LoVo (cell line): ENCODE results near the gene LARGE1.
A peak's percentile ranks its signal among the peaks of the same experiment; 100 is the strongest.
"Not testable (repeated sequence)": the region's sequence is repeated elsewhere in the genome, so short reads cannot be mapped to it uniquely, and the experiment has no call there.

ENCODE experiments used
- DNase-seq: peaks from one replicate; pipeline ENCODE4 v3.0.0-alpha.2; 2016; ENCODE audit warnings: low spot score

LARGE1 gene

DNA sequence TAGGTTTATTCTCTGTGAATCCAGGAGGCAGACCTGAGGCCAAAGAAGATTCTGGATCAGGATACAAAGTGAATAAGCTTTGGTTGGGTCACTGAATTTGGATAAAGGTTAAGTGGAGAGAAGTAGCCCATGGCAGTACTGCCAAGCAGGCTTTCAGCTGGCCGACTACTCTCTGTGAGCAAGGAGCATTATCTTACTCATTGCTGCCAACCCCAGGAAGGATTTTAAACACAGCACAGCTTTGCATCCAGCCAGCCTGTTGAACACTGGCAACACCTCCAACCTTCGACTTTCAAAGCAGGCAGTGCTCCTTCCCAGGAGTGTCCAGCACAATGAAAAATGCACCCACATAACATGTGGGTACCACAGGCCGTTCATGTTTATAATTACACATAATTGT lies 498.4 kb downstream of the LARGE1 start:
- DNase-seq, result no peak

DNA sequence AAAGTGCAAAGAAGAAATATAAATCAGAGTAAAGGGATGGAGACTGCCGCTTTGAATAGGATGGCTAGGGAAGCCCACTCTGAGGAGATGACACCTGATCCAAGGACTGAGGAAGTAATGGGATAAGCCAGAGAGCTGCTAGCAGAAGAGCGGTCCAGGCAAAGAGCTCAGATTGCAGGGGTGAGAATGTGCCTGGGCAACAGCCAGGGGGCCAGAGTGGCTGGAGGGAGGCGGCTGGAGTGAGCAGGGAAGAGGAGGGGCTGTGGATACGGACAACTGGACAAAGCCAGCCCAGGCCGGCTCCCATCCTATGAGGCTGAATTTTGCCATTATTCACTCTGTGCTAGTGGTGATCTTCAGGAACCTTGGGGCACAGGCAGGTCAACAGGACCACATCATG lies 501.8 kb downstream of the LARGE1 start:
- DNase-seq, result no peak

DNA sequence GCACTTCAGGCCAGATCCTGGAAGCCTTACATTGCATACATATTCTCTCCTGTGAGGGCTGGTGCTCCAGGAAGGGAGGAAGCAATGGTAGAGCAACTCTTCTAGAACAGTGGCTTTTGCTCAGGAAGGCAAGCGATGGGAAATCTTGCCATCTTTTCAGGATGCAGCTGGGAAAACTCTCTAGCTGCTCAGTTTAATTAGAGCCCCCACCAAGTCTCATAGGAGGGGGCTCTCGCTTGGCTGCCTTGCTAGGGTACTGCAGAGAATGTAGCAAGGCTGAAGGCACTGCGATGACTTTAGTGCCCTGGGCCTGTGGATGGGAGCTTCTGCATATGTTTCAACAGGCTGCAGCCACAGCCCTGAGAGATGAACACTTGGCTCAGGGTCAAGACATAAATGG lies 504.9 kb downstream of the LARGE1 start:
- no peak for DNase-seq

DNA sequence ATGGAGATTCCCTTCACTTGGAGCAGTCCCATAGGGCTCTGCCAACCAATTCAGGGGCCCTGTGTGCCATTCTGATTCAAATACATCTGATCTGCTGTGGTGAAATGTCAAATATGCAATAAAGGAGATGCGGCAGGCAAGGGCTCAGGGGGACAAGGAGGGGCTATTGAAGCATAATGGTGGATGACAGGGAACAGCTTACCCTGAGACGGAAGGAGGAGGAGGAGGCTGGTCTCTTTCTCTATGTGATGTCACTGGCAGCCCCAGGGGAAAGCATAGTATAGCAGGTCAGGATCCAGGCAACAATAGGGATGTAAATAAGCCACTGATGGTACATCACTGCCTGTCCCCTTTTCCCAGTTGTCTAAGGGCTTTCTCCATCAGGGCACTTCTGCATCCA lies 511.2 kb downstream of the LARGE1 start:
- DNase-seq, result no peak

DNA sequence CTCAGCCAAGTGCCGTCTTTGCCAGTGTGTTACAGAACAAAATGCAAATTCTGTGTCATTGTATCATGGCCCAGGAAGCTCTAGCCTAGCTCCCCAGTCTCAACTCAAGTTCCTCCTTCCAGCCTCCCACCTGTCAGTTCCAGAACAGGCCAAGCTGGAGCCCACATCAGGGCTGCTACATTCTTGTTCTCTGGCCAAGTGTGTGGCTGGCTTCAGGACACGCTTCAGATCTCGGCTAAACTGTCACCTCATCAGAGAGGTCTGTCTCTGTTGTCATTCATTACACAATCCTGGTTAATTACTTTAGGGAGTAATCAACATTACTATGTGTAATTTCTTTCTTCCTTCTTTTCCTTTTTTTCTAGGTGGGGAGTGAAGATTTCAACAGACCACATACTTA lies 515.1 kb downstream of the LARGE1 start:
- DNase-seq, result no peak

DNA sequence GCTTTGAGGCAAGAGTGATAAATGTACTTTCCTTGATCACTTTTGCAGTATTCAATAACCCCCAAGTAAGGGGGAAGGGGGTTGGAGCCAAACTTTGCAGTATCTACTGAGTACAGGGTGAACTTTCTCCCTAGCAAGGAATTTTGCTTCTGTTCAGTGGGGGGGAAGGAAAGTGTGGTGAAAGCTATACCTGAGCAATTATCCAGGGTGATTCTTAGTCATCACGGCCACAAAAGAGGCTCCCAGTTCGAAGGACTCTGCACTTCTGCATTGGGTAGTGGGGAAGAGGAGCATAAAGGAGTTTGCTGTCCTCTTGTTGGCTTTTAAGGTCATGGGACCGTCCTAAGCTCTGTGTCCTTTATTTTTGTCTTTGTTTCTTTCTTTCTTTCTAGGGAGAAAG lies 515.6 kb downstream of the LARGE1 start:
- DNase-seq, result no peak

DNA sequence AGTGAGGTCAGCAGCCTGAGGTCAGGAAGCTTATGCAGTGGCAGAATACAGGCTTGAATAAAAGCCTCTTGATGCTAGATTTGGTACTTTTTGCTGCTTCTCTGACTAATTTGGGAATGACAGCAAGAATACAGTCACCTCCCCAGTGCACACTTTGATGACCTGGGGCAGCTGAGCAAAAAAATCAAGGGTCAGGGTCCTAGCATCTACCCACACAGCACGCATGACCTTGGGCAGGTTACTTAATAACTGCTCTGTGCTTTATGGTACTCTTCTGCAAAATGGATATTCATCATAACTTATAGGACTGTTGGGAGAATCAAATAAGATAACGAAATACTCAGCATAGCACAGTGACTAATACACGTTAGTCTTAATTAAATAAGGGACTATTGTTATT lies 518.0 kb downstream of the LARGE1 start:
- DNase-seq, result no peak

DNA sequence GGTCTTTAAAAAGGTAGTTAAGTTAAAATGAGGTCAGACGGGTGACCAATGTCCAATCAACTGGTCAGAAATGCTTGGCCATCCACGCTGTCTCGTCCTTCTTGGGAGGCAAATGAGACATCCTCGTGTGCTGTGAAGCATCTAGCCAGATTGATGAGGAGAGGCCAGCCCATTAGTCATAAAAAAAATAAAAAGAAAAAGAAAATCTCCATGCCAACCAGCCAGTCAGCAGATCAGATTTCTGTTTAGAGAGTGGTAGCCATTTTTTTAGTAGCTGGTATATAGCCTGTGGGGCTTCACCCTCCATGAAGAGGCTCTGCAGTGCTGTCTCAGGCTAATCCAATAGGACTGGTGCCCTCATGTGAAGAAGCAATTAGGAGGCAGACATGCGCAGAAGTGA lies 519.0 kb downstream of the LARGE1 start:
- no peak for DNase-seq

DNA sequence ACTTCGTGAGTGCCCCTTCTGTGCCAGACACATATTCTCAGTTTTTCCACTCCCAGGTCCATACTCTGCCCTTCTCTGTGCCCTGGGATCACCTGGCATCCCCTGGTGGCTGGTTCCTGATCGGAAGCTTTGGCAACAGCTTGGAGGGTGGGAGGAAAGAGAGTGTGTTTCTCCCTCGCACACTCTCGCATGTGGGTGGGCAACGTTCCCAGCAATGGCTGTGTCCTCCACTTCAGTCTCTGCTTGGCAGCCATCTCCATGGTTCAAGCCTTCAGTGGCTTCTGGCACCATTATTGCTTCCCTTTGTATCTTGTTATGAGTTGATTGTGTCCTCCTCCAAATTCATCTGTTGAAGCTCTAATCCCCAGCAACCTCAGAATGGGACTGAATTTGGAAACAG lies 519.4 kb downstream of the LARGE1 start:
- DNase-seq, result no peak

DNA sequence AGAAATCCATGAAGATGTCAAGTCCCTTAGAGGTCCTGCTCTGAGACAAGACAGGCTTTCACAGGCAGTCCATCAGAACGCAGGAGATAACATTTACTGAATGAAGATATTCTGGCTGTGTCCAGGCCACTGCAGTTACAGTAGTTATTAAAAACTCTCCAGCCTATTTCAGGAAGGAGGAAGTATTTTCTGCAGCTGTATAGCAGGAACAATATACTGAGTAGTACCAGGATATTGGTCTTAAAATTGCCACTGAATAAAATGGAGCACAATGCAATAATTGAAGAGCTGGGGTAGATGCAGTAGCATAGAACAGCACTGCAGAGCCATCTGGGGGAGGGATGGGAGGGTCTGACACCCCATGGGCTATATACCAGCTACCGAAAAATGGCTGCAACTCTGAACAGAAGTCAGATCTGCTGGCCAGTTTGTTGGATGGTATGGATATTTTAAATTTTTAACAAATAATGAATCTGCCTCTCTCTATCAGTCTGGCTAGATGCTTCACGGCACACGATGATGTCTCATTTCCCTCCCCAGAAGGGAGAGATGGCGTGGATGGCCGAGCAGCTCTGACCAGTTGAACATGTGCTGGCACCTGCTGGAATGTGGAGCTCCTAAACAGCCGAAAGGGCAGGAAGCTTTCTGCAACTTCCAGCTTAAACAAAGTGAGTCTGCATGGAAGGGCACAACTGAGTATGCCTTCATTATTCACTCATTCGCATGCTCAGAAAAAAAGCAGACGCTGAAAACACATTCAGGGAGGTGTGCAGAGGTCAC lies 520.0 kb downstream of the LARGE1 start:
- no peak for DNase-seq

DNA sequence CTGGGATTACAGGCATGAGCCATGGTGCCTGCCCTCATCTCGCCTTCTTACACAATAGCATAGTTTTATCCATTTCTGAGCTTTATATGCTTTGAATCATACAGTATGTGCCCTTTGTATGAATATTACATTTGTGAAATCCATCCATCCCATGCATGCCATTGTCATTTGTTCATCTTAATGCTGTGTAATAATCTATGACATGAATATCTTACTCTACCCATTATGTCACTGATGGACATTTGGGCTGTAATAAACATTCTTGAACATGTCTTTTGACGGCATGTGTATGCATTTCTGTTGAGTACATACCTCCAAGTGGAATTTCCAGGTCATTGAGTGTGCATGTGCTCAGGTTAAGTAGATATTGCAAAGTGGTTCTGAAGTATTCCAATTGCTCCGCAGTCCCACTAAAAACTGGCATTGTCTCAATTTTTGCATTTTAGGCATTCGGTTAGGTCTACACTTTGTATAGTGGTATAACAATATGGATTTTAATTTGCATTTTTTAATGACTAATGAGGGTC lies 522.8 kb downstream of the LARGE1 start:
- DNase-seq, result no peak

DNA sequence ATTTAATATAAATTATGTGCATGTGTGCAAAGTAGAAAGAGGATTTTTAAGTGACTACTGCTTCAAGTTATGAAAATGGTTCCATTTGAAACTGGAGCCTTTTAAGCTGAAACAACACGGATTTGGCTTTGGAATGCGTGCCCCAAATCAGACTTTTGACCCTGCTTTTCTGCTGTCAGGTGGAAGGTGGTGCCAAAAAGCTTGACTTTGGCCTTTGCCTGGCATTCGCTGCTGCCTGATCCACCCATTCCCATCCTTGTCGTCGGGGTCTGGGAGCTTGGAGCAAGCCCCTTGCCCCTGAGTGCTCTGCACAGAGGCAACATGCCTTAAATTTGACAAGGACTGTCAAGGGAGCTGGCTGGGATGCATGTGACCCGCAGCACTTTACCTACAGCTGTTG lies 526.8 kb downstream of the LARGE1 start:
- no peak for DNase-seq

DNA sequence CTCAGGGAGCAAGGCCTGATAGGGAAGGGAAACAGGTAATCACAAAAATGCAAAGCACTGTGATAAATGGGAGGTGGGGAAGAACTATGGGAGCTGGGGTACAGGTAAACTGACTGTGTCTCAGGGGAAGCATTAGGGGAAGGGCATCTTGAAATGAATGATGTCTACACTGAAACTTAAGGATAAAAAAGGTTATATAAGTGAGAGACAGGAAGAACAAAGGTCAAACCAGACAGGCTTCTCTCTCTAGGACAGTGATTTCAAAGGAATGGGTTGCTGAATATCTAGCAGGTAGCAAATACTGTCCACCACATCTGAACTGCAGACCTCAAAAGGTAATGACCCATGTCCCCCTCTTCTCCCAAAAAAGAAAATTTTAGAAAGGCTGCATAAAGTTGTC lies 529.0 kb downstream of the LARGE1 start:
- DNase-seq, result no peak

DNA sequence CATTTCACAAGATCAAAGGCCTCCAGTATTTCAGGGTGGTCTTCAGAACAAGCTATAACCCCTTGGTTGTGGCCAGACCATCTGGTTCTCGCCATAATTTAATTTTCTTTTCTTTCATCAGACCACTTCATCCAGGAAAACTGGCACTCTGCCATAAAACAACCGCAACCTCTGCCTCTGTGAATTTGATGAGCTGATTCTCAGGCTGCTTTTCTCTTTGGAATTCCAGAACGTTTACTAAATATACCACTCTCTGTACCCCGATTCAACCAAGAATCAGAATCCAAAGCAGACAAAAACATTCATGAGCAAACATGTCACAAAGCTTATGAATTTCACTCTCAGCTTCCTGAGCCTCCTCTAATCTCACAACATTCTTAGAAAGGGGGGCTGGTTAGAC lies 530.3 kb downstream of the LARGE1 start:
- no peak for DNase-seq

DNA sequence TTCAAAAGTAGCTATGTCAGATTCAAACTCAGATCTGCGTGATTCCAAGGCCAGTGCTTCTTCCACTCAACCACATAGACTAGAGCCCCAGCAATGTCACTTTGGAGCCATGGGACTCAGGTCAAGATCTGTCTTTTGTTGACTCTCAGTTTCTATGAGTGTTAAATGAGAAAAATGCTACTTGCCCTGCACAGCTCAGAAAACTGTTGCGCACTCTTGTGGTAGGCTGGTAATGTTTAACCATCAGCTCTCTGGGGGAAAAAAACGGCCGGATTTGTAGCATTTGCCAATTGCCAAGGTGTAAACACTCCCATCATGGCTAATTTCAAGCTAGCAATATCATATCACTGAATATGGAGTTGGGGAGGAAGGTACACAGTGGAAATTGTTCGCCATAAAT lies 534.0 kb downstream of the LARGE1 start:
- no peak for DNase-seq

DNA sequence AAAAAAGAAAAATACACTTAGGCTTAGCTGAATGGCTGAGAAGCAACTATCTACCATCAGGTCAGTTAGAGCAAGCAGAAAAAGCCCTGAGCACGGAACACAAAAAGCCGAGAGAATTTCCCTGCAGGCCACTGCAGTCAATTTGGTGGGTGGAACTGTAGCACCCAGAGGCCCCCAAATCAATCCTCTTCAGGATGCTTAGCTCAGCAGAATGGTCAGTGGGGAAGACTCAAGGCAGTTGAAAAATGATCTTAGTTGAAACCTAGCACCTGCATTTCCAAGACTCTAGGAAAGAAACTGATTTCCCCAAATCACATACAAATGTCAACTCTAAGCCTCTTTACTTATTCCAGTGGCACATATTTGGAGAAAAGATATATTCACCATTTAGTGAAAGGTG lies 534.7 kb downstream of the LARGE1 start:
- no peak for DNase-seq

DNA sequence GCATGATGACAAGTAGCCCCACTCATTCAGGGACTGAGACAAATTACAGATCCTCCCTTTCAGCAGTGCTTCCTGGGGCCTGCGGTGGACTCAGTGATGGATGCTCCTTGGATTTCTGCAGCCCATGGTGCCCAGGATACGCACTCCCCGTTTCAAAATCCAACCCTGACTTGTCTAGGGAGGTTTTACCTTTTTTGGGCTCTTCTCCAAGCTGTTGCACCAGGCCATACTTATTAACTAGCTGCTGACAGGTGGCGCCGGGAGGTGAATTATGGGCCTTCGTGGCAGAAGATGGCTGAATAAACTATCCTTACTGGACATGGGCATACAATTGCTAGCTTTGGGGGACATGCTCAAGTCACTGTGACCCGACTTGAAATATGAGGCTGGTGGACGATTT lies 537.8 kb downstream of the LARGE1 start:
- DNase-seq, result no peak

DNA sequence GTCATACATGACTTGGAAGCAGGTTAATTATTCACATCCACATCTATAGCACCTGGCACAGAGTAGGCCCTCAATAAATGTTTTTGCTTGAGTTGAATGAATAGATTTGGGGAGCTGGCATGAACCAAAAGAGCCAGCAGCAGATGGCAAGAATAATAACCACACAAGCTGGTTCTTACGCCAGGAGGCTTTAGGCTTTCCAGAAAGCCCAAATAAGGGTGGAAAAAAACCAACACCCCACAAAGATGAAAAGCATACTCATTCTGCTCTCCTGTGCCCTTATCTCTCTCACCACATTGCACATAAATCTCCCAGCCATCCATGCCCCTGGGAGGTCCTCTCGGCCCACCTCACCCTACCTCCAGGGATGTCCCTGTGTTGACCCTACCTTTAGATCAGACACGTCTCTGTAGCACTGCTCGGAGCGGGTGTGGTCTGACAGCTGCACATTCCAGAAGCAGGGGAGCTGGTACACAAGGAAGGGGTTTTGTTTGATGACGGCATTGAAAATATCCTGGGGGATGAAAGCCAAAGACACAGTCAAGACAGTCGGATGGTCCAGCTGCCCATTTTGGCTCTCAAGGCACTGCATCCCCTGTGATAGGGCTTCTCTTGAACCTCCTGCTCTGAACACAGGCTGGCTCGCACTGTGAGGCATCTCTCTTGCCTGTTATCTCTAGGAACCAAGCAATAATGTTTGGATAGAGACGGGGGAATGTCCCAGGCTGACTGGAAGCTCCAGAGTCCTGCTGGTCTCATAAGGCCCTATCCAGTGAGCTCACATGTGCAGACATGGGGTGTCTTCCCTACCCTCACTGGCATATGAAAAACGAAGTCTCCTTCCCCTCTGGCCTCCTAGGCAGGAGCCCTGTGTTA lies 538.5 kb downstream of the LARGE1 start:
- no peak for DNase-seq

DNA sequence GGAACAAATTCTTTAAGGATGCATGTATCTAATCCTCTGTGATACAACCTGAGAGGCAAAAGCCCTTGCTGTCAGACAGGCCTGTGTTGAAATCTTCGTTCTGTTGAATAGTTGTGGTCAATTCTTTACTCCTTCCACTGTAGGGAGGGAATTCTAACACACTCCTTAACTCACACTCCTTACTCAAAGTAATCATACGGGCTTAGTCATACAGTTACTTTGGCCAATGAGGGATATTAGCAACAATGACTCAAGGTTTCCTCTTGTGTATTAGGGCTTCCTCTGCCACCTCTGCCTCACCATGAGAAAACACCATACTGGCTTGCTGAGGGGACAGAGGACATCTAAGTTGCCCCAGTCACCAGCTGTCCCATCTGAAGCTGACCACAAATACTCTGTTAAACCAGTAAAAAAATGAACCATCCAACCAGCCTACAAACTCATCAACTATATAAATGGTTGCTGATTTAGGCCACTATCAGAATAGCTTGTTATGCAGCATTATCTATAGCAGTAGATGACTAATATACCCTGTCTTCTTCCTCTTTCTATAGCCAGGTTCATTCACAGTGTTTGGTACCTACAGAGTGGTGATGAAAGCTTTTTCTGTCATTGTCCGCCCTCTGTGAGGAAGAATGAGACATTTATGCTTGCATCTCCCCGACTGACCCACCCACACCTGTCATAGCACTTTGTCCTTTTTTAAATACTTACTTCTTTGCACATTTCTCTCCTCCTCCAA lies 539.3 kb downstream of the LARGE1 start:
- DNase-seq, result peak; percentile 7

DNA sequence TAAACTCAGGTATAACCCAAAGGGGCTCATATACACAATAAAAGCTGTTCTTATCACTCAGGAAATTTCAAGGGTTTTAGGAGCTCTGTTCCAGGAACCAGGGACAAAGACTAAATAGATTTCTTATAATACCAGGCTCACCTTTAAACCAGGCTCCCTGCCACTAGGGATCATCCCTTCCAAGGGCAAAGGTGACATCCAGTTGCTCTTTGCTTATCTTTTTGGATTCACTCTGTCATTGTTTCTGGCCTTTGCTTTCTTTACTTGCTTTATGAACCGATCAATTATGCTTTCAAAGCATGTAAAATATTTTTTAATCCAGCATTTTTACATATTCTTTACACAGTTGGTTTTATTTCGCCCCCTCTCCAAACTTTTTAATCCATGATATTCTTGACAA lies 540.4 kb downstream of the LARGE1 start:
- no peak for DNase-seq

DNA sequence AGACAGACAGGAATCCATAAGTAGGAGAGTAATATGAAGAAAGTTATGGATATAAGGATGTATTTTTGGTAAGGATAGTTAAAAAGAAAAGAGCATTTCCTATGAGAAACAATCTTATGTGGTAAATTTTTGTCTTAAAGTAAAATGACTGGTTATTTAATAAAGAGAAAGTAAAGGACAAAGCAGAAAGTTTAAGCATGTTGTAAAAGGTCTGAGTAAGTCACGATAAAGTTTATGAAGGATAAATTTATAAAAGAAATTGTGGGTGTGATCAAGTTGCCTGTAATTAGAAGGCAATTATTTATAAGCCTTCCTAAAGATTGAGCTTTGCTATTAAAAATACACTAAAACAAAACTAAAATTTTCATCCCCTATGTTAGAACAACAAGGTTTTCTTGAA lies 547.4 kb downstream of the LARGE1 start:
- no peak for DNase-seq

DNA sequence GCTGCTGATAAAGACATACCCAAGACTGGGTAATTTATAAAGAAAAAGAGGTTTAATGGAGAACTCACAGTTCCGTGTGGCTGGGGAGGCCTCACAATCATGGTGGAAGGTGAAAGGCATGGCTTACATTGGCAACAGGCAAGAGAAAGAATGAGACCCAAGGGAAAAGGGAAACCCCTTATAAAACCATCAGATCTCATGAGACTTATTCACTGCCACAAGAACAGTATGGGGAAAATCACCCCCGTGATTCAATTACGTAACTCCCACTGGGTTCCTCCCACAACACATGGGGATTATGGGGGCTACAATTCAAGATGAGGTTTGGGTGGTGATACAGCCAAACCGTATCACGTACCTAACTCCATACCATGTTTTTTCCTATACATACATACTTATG lies 557.0 kb downstream of the LARGE1 start:
- DNase-seq, result not testable (repeated sequence)

DNA sequence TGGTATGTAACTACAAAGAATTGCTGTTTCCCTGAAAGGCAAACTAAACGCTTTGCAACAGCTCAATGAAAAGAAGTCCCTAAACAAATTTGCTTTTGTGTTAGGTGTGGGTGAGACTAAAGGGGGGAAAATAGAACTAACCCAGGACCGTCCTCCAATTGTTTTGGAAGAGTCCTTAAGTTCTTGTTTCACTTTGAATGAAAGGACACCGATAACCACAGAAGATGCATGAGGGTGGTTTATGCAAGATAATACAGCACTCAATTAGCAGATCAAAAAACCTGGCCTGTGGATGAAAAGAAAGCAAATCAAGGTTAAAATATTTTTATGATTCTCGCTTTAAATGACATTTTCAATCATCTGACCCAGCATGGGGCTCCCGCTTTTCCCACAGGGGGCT lies 557.6 kb downstream of the LARGE1 start:
- no peak for DNase-seq
